H9 (cell line): ENCODE results near the gene EFHD2. TPM values are rescaled to one million over a fixed set of nuclear protein-coding genes. Genes with fewer than 3 reads are reported as not detected.

Experiments used
- DNase-seq: peaks from one replicate; pipeline ENCODE4 v3.0.0-alpha.2; 2017
- H2AFZ ChIP-seq: one replicate; pipeline ENCODE4 v1.6.1; 2013; ENCODE audit warnings: mild to moderate bottlenecking, low read length, control low read depth, moderate library complexity
- H2AK5ac ChIP-seq: 2 replicates; pipeline ENCODE4 v1.6.1; 2013; ENCODE audit warnings: low read length, control low read depth, mixed read lengths; ENCODE audit not compliant: insufficient read length
- H2BK120ac ChIP-seq: one replicate; pipeline ENCODE4 v1.6.1; 2013; ENCODE audit warnings: low read depth, mild to moderate bottlenecking, low read length, control low read depth, inconsistent platforms; ENCODE audit not compliant: poor library complexity, severe bottlenecking
- H2BK12ac ChIP-seq: 2 replicates; pipeline ENCODE4 v1.6.1; 2013; ENCODE audit warnings: low read length, control low read depth, mixed read lengths, low read depth; ENCODE audit not compliant: insufficient read length
- H2BK15ac ChIP-seq: 2 replicates; pipeline ENCODE4 v1.6.1; 2013; ENCODE audit warnings: low read depth, low read length, control low read depth
- H2BK20ac ChIP-seq: one replicate; pipeline ENCODE4 v1.6.1; 2013; ENCODE audit warnings: low read depth, mild to moderate bottlenecking, low read length, control low read depth, inconsistent platforms; ENCODE audit not compliant: poor library complexity, severe bottlenecking
- H2BK5ac ChIP-seq: 2 replicates; pipeline ENCODE4 v1.6.1; 2013; ENCODE audit warnings: low read length, control low read depth, mixed read lengths; ENCODE audit not compliant: insufficient read length
- H3K14ac ChIP-seq: 2 replicates; pipeline ENCODE4 v1.6.1; 2013; ENCODE audit warnings: low read length, control low read depth; ENCODE audit not compliant: insufficient read depth
- H3K18ac ChIP-seq: 2 replicates; pipeline ENCODE4 v1.6.1; 2013; ENCODE audit warnings: low read depth, mild to moderate bottlenecking, mixed read lengths, low read length, control low read depth; ENCODE audit not compliant: insufficient read length
- H3K23ac ChIP-seq: 2 replicates; pipeline ENCODE4 v1.6.1; 2013; ENCODE audit warnings: low read length, control low read depth, mixed read lengths, low read depth; ENCODE audit not compliant: insufficient read length
- H3K23me2 ChIP-seq: 2 replicates; pipeline ENCODE4 v1.6.1; 2013; ENCODE audit warnings: low read depth, mild to moderate bottlenecking, mixed read lengths, low read length, control low read depth; ENCODE audit not compliant: insufficient read length, poor library complexity, severe bottlenecking
- H3K27ac ChIP-seq: 2 replicates; pipeline ENCODE4 v1.5.1; 2013; ENCODE audit warnings: low read length, control low read depth, mixed read lengths, low read depth; ENCODE audit not compliant: insufficient read length
- H3K27me3 ChIP-seq: 2 replicates; pipeline ENCODE4 v1.6.1; 2013; ENCODE audit warnings: low read length, control low read depth, inconsistent platforms; ENCODE audit not compliant: insufficient read depth
- H3K4ac ChIP-seq: 2 replicates; pipeline ENCODE4 v1.6.1; 2013; ENCODE audit warnings: low read depth, mild to moderate bottlenecking, control low read depth, inconsistent platforms, low read length, moderate library complexity
- H3K4me1 ChIP-seq: 2 replicates; pipeline ENCODE4 v1.6.1; 2013; ENCODE audit warnings: low read length, control low read depth, inconsistent platforms; ENCODE audit not compliant: insufficient read depth
- H3K4me2 ChIP-seq: 2 replicates; pipeline ENCODE4 v1.6.1; 2013; ENCODE audit warnings: low read length, control low read depth, mixed read lengths; ENCODE audit not compliant: insufficient read length, insufficient read depth
- H3K56ac ChIP-seq: 2 replicates; pipeline ENCODE4 v1.6.1; 2013; ENCODE audit warnings: low read depth, mild to moderate bottlenecking, mixed read lengths, low read length, control low read depth; ENCODE audit not compliant: insufficient read length
- H3K79me1 ChIP-seq: 2 replicates; pipeline ENCODE4 v1.6.1; 2013; ENCODE audit warnings: low read depth, mild to moderate bottlenecking, moderate library complexity, low read length, control low read depth, inconsistent platforms; ENCODE audit not compliant: insufficient read depth, poor library complexity, severe bottlenecking
- H3K79me2 ChIP-seq: 2 replicates; pipeline ENCODE4 v1.6.1; 2013; ENCODE audit warnings: low read length, control low read depth, inconsistent platforms; ENCODE audit not compliant: insufficient read depth
- H3K9ac ChIP-seq: 2 replicates; pipeline ENCODE4 v1.6.1; 2013; ENCODE audit warnings: low read length, control low read depth, mixed read lengths; ENCODE audit not compliant: insufficient read length; ENCODE audit errors: extremely low read depth
- H3K9me3 ChIP-seq: one replicate; pipeline ENCODE4 v1.6.1; 2013; ENCODE audit warnings: low read depth, low read length, inconsistent platforms; ENCODE audit not compliant: control insufficient read depth
- H3T11ph ChIP-seq: one replicate; pipeline ENCODE4 v1.6.1; 2013; ENCODE audit warnings: mild to moderate bottlenecking, low read length, control low read depth, inconsistent platforms
- H4K20me1 ChIP-seq: one replicate; pipeline ENCODE4 v1.6.1; 2013; ENCODE audit not compliant: control insufficient read depth, insufficient read length, insufficient read depth
- H4K5ac ChIP-seq: 2 replicates; pipeline ENCODE4 v1.6.1; 2013; ENCODE audit warnings: low read depth, mild to moderate bottlenecking, mixed read lengths, low read length, control low read depth; ENCODE audit not compliant: insufficient read length
- H4K8ac ChIP-seq: replicated peaks from 2 replicates; pipeline ENCODE4 v1.6.1; 2013; ENCODE audit warnings: low read length, control low read depth, mixed read lengths, low read depth; ENCODE audit not compliant: insufficient read length
- H4K91ac ChIP-seq: 2 replicates; pipeline ENCODE4 v1.6.1; 2013; ENCODE audit warnings: low read depth, mild to moderate bottlenecking, moderate library complexity, mixed read lengths, low read length, control low read depth; ENCODE audit not compliant: insufficient read length
- H3K27ac Mint-ChIP-seq, 3 experiments: 2 replicates in 2 of 3; 3 replicates in 1 of 3; pipeline ENCODE4 v1.8.0; 2020 to 2021; ENCODE audit warnings: mixed read lengths in 3 of 3, mild to moderate bottlenecking in 1 of 3, moderate library complexity in 1 of 3
- H3K27me3 Mint-ChIP-seq: 2 replicates; pipeline ENCODE4 v1.8.0; 2021; ENCODE audit warnings: low read depth, mild to moderate bottlenecking, moderate library complexity, mixed read lengths
- H3K36me3 Mint-ChIP-seq, 3 experiments: 2 replicates in 2 of 3; 3 replicates in 1 of 3; pipeline ENCODE4 v1.8.0; 2020 to 2021; ENCODE audit warnings: low read depth in 3 of 3, mixed read lengths in 3 of 3; ENCODE audit not compliant: insufficient read depth in 1 of 3
- H3K4me1 Mint-ChIP-seq, 2 experiments: 2 replicates each; pipeline ENCODE4 v1.8.0; 2020; ENCODE audit warnings: mixed read lengths in 2 of 2
- H3K4me3 Mint-ChIP-seq, 2 experiments: 2 replicates in 1 of 2; 3 replicates in 1 of 2; pipeline ENCODE4 v1.8.0; 2020 to 2021; ENCODE audit warnings: mild to moderate bottlenecking in 2 of 2, mixed read lengths in 2 of 2, moderate library complexity in 1 of 2
- H3K9me3 Mint-ChIP-seq, 2 experiments: 2 replicates in 1 of 2; 3 replicates in 1 of 2; pipeline ENCODE4 v1.8.0; 2020; ENCODE audit warnings: mild to moderate bottlenecking in 2 of 2, mixed read lengths in 2 of 2, moderate library complexity in 1 of 2
- CTCF ChIP-seq: fragments of 200-600 bp; sonication (generic); conservative IDR thresholded peaks from 3 replicates; pipeline ENCODE4 v1.8.0; 2021; ENCODE audit warnings: antibody characterized with exemption, mild to moderate bottlenecking
- WGBS: extraction: QIAGEN DNeasy Blood & Tissue Kit; methylation state at CpG from one replicate; pipeline ENCODE4 v1.1.7; 2013; ENCODE audit warnings: missing lambda C conversion rate, low lambda C conversion rate, mixed read lengths; ENCODE audit not compliant: insufficient read length; ENCODE audit errors: extremely low coverage; 5-methylcytosine and 5-hydroxymethylcytosine counted together
- total RNA-seq: library from RNA; stranded (reverse); gene quantifications from 2 replicates; pipeline ENCODE4 v1.2.1, GENCODE V29; 2021

The EFHD2 gene
- total RNA-seq, 1 experiment from 2014 or later = 16.5 TPM

- no peak overlapping the region for H2BK12ac ChIP-seq
- WGBS = no CpG with 5 or more reads among the region's 11 CpGs
- no peak overlapping the region for H2AFZ ChIP-seq
- no peak overlapping the region for H3K18ac ChIP-seq
- H4K8ac ChIP-seq = no peak overlapping the region
- no peak overlapping the region for H3K4me3 Mint-ChIP-seq
- no peak overlapping the region for H2BK120ac ChIP-seq
- no peak overlapping the region for H2AK5ac ChIP-seq
- TF ChIP-seq CTCF = no peak
- H3K79me1 ChIP-seq = no peaks in the 10 kb centered on the region
- no peaks in the 10 kb centered on the region for H3K9me3 ChIP-seq
- H3K27ac ChIP-seq = no peak overlapping the region
- peak overlapping the region in 1 of 3 experiments; percentile 34; a peak in 1 of 7 replicates for H3K27ac Mint-ChIP-seq
- no peak overlapping the region for H2BK15ac ChIP-seq
- H3K4ac ChIP-seq = no peak overlapping the region
- H3T11ph ChIP-seq = no peak overlapping the region
- H3K56ac ChIP-seq = no peak overlapping the region
- no peak for DNase-seq
- H3K4me2 ChIP-seq = no peak overlapping the region
- H2BK20ac ChIP-seq = no peak overlapping the region
- H4K5ac ChIP-seq = no peak overlapping the region
- no peaks in the 10 kb centered on the region for H3K27me3 ChIP-seq
- no peaks in the 10 kb centered on the region for H3K79me2 ChIP-seq
- H4K20me1 ChIP-seq = no peaks in the 10 kb centered on the region
- H3K9me3 Mint-ChIP-seq = no peaks in the 10 kb centered on the region
- no peaks in the 10 kb centered on the region for H3K23me2 ChIP-seq
- no peak overlapping the region for H3K14ac ChIP-seq
- no peaks in the 10 kb centered on the region for H3K36me3 Mint-ChIP-seq
- H4K91ac ChIP-seq = no peak overlapping the region
- no peak overlapping the region for H3K23ac ChIP-seq
- no peaks in the 10 kb centered on the region for H3K4me1 ChIP-seq
- no peak overlapping the region for H2BK5ac ChIP-seq
- H3K4me1 Mint-ChIP-seq = peaks cover 0 to 4% of the 10 kb centered on the region in 2 experiments; a peak in 2 of 4 replicates
- peaks cover 3% of the 10 kb centered on the region for H3K27me3 Mint-ChIP-seq
- H3K9ac ChIP-seq = no peak overlapping the region
These were observed 62.9 kb downstream of the EFHD2 start for GRCh38 chr1:15472587-15472986.
